MCF 10A (cell line): ENCODE results near the gene MAGEB17. TPM values are rescaled to one million over a fixed set of nuclear protein-coding genes. Genes with fewer than 3 reads are reported as not detected.

Experiments
- BruUV-seq: library from RNA; stranded (reverse); fragments of 400-500 nt; replicated peaks from 2 replicates; lab custom pipeline; 2021; lab: Mats Ljungman, UMichigan
- CTCF ChIA-PET: fragments of 300-600 bp; sonication (Branson Sonifier 250); formaldehyde crosslinking; extraction: SDS; loops from one replicate; lab custom pipeline; 2021; ENCODE audit warnings: antibody characterized with exemption, inconsistent platforms; lab: Yijun Ruan, JAX
- POLR2A ChIA-PET: fragments of 300-600, 350-650 bp; sonication (Branson Sonifier 250); formaldehyde crosslinking; extraction: SDS; loops from one replicate; lab custom pipeline; 2020; ENCODE audit warnings: antibody characterized with exemption, inconsistent platforms; lab: Yijun Ruan, JAX
- DNase-seq: peaks from one replicate; pipeline ENCODE4 v3.0.0-alpha.2; 2018; ENCODE audit not compliant: unreplicated experiment
- H3K27ac Mint-ChIP-seq: one replicate; pipeline ENCODE4 v1.8.0; 2022; ENCODE audit warnings: mild to moderate bottlenecking, low read depth, mixed read lengths; ENCODE audit not compliant: unreplicated experiment
- H3K27me3 Mint-ChIP-seq: one replicate; pipeline ENCODE4 v1.8.0; 2022; ENCODE audit warnings: mixed read lengths; ENCODE audit not compliant: insufficient read depth, unreplicated experiment
- H3K36me3 Mint-ChIP-seq: one replicate; pipeline ENCODE4 v1.8.0; 2022; ENCODE audit warnings: mild to moderate bottlenecking, moderate library complexity, mixed read lengths; ENCODE audit not compliant: insufficient read depth, unreplicated experiment
- H3K4me1 Mint-ChIP-seq: one replicate; pipeline ENCODE4 v1.8.0; 2022; ENCODE audit warnings: mixed read lengths; ENCODE audit not compliant: insufficient read depth, unreplicated experiment
- H3K4me3 Mint-ChIP-seq: one replicate; pipeline ENCODE4 v1.8.0; 2022; ENCODE audit warnings: mild to moderate bottlenecking, moderate library complexity, mixed read lengths; ENCODE audit not compliant: unreplicated experiment
- H3K9me3 Mint-ChIP-seq: one replicate; pipeline ENCODE4 v1.8.0; 2022; ENCODE audit warnings: mixed read lengths; ENCODE audit not compliant: unreplicated experiment
- CTCF ChIP-seq: fragments of 200-600 bp; IDR thresholded peaks from one replicate; pipeline ENCODE4 v1.8.0; 2022; ENCODE audit warnings: antibody characterized with exemption, mild to moderate bottlenecking; ENCODE audit not compliant: unreplicated experiment
- intact Hi-C: fragments of 100-400 bp; cut with micrococcal nuclease; formaldehyde crosslinking; loops from 2 replicates; pipeline ENCODE4 v1.14.1; 2022
- total RNA-seq: library from RNA; stranded (reverse); gene quantifications from 2 replicates; pipeline ENCODE4 v1.2.3, GENCODE V29; 2022

MAGEB17 gene
- total RNA-seq, 1 experiment from 2014 or later: not detected

- BruUV-seq: no TSS peak
- Mint-ChIP-seq H3K36me3 (no peaks in the 10 kb centered on the region), H3K4me3 (no peak overlapping the region), H3K27me3 (peaks cover 23% of the 10 kb centered on the region), H3K4me1 (no peaks in the 10 kb centered on the region), H3K9me3 (no peaks in the 10 kb centered on the region), H3K27ac (no peak overlapping the region)
- ChIA-PET POLR2A (no interaction called here), CTCF (no interaction called here)
- intact Hi-C loops: no loop called here
- no peak for TF ChIP-seq CTCF
- no peak for DNase-seq
Observed at GRCh38 chrX:16204538-16204937, 37.3 kb downstream of the MAGEB17 start.

DNA sequence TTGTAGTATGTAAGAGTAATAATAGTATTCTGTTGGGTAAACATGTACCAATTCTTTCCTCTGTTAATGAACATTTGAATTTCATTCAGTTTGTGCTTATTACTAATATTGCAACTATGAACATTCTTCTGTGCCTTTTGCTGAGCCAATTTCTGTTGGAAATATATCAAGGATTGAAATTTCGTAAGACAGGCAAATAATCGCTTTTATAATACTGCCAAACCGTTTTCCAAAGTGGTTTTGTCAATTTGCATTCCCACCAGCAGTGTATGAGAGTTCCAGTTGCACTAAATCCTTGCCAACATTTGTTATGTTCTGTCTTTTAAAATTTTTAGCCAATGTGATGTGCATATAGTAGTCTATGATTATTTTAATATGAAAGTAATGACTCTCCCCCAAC, 38.6 kb downstream of the MAGEB17 start:
- POLR2A ChIA-PET: no interaction called here
- Mint-ChIP-seq H3K36me3 (no peaks in the 10 kb centered on the region), H3K4me3 (no peak overlapping the region), H3K27me3 (peaks cover 23% of the 10 kb centered on the region), H3K4me1 (no peaks in the 10 kb centered on the region), H3K27ac (no peak overlapping the region), H3K9me3 (no peaks in the 10 kb centered on the region)
- BruUV-seq: no TSS peak
- CTCF ChIA-PET: no interaction called here
- intact Hi-C loops: no loop called here
- TF ChIP-seq CTCF: no peak
- DNase-seq: no peak

DNA sequence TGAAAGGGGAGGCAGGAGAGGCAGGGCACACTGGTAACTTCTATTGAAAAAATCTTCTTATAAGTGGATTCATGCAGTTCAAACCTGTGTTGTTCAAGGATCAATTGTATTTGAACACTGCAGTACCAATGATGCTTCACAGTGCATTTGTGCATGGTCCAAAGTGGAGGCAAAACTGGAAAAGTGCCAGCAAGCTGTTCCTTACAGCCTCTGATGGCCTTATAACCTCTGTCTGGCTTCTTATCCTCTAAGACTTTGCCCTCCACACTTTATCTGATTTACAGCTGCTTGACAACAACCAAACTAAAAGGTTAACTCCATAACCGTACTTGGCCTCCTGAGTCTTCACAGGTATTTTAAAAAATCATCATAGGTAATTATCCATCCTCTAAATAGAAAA, 40.4 kb downstream of the MAGEB17 start:
- BruUV-seq: no TSS peak
- Mint-ChIP-seq H3K36me3 (no peaks in the 10 kb centered on the region), H3K9me3 (no peaks in the 10 kb centered on the region), H3K4me3 (no peak overlapping the region), H3K27me3 (peaks cover 23% of the 10 kb centered on the region), H3K27ac (no peak overlapping the region), H3K4me1 (peaks cover 5% of the 10 kb centered on the region)
- no peak for DNase-seq
- ChIA-PET POLR2A (no interaction called here), CTCF (no interaction called here)
- TF ChIP-seq CTCF: no peak
- intact Hi-C loops: no loop called here

GRCh38 chrX:16208601-16209000, 41.3 kb downstream of the MAGEB17 start:
- BruUV-seq: no TSS peak
- Mint-ChIP-seq H3K4me3 (no peak overlapping the region), H3K36me3 (no peaks in the 10 kb centered on the region), H3K4me1 (peaks cover 5% of the 10 kb centered on the region), H3K27me3 (peaks cover 30% of the 10 kb centered on the region), H3K9me3 (no peaks in the 10 kb centered on the region), H3K27ac (no peak overlapping the region)
- POLR2A ChIA-PET: no interaction called here
- TF ChIP-seq CTCF: no peak
- CTCF ChIA-PET: no interaction called here
- DNase-seq: no peak
- intact Hi-C loops: no loop called here
